GM19238 (cell line): Measurements from ENCODE around the gene TMEM129.

Experiments used
- DNase-seq: peaks from one replicate; pipeline ENCODE4 v3.0.0; 2011; ENCODE audit warnings: low spot score; ENCODE audit not compliant: insufficient read length

TMEM129 gene

DNA sequence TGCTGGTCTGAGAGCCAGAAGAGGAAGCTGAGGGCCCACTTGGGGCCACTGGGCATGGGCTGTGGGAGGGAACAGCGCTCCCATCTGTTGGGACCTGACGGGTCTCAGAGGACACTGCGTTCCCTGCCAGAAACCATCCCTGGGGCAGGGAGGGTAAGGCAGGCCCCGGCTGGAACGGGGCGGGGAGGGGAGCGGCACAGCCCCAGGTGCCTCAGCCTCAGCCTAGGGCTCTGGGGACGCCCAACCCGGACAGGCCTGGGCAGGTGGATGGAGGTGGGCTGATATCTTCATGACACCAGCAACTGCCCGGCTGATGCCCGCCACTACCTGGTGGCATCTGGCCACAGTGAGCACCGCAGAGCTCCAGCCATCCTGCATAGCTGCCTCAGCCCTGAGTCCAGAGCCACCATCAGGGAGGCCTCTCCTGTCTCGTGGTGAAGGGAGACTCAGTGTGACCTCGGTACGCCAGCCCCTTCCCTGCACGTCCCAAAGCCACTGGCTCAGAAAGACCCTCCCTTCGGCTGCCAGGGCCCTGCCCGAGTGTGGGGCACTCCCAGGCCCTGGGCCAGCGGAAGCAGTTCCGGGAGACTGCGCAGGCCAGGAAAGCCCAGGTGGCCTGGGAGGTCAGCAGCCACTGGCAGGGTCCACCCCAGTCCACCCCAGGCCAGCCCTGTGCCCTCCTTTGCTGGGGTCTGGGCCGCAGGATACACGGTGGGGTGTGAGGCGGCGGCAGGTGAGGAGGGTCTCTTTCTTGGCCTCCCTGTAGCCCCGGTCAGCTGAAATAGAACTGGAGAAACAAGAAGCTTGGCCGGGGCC is 37.4 kb upstream of the TMEM129 start:
- no peak for DNase-seq

DNA sequence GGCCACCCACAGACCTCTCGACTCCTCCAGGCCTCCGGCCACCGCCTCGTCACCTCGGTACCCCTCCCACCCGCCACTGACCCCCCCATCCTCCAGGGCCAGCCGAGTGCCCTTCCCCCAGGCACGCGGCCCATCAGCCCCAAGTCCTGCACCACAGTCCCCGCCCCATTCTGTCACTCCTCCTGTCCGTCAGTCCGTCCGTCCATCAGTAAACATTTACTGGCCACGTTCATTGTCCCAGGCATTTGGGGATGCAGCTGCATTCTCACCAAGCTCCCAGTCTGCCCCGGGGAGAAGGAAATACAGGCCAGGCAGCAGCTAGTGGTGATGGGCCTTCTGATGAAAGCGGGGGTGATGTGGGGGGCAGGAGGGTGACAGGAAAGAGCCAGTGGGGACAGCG is 36.7 kb upstream of the TMEM129 start:
- DNase-seq = no peak

DNA sequence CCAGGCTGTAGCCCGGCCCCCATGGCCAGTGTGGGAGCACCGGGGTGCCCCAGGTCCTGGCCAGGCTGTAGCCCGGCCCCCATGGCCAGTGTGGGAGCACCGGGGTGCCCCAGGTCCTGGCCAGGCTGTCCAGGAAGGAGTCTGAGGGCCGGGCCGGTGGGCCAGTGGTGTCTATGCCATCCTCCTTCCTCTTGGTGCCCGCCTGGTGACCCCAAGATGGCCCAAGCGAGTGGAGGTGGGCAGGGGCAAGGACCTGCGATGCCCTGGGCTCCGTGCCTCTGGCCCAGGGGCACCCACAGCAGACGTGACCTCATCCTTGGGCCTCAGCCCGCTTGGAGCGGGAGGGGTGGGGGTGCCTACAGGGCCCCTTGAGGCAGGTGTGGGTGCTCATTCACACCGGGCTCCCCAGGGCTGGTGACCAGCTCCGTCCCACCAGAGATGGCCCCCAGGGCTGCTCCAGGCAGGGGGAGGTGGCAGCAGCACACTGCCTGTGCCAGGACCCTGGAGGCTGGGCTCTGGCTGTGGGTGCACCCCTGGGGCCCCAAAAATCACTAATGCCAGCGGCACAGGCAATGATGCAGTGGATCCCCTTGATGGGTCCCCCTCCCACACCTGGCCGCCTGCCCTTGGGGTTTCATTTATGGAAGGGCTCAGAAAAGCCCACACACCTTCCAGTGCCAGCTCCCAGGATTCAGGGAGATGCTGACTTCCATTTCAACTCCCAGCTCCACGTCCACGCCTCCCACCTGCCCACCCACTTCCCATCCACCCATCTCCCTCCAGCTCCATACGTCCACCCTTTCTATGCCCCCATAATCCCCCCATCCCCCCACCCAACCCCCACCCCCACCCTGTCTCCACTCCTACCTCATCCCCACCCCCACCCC is 36.0 kb upstream of the TMEM129 start:
- no peak for DNase-seq

DNA sequence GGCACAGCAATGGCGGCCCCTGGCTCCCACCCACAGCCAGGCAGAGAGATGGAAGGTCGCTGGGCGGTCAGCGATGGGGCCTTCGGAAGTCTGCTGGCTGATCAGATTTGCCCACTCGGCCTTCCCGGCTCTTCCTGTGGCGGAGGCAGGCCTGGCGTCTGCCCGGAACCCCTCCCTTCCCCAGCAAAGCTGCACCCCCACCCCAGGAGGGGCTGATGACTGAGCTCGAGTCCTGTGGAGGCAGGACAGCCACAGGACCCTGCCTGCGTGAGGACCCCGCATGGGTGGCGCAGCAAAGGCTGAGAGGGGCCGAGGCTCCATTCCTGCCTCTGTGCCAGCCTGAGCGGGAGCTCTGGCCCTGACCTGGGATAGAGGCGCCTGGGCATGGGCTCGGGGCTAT is 35.0 kb upstream of the TMEM129 start:
- no peak for DNase-seq

DNA sequence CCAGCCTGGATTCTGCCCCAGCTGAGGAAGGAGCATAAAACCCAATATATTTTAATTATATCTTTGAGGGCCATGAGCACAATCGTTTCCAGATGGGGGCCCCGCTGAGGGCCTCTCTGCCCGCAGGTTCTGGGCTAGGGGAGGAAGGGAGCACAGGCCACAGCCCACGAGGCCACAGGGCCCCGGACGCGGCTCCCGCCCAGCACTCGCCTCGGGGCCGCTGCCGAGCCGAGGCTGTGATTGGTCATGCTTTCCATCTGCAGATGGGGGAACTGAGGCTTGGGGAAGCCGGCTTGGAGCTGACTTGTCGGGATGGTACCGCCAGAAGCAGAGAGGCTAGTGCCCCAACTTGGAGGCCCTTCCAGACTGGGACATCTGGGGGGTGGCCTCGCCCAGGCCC is 34.2 kb upstream of the TMEM129 start:
- DNase-seq = no peak

DNA sequence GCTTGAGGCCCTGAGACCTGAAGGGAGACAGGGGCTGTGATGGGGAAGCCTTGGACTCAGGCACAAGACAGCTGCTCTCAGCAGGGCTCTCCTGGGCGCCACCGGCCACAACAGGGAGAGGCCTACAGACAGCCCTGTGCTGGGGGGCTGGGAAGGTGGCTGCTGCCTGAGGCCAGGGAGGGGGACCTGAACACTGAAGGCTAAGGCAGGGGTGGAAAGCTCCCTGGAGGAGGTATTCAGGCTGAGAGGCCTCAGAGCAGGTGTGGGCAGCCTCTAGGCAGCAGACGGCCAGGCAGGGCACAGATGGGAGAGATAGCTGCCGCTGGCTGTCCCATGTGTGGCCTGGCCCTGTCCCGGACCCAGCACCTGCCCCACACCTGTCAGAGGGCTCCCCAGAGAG is 33.2 kb upstream of the TMEM129 start:
- DNase-seq = no peak

DNA sequence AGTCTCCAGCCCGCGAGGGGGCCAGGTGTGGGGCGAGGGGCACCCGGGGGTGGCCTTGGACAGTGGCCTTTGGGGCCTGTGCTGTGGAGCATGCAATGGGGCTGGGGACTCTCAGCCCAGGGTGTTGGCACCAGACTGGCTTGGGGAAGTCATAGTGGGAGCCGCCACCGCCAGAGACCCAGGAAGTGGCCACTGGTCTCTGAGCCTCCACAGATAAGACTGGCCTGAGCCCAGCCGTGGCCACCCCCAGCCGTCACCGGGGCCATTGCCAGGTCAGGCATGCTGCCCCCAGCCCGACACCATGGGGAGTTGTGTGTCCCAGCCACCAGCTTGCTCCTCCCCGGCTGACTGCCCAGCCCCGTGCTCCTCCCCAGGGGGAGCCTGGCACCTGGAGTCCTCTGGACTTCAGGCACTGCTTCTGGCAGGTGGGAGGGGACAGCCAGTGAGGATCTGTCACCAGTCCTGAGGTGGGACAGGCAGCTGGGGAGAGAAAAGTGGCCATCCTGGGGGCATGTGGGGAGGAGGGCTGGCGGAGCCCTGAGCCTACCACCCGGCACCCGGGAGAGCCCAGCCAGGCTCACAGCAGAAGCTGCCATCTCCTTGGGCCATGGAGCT is 32.7 kb upstream of the TMEM129 start:
- no peak for DNase-seq

DNA sequence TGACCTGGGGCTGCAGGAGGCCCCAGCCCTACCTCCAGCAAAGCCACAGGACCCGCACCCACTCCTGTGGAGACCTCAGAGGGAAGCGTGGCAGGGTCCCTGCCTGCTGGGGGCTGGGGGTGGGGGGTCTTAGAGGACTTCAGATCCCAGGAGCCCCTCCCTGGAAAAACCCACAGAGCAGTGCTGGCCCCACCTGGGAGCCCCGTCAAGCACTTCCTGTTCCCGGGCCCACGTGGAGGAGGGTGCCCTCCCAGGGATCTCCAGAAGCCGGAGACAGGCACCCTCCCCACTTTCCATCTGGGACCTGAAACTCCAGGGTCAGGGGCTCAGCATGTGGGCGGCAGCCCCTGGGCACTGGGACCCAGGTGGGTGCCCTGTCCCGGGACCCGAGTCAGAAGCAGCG is 32.2 kb upstream of the TMEM129 start:
- DNase-seq = no peak

DNA sequence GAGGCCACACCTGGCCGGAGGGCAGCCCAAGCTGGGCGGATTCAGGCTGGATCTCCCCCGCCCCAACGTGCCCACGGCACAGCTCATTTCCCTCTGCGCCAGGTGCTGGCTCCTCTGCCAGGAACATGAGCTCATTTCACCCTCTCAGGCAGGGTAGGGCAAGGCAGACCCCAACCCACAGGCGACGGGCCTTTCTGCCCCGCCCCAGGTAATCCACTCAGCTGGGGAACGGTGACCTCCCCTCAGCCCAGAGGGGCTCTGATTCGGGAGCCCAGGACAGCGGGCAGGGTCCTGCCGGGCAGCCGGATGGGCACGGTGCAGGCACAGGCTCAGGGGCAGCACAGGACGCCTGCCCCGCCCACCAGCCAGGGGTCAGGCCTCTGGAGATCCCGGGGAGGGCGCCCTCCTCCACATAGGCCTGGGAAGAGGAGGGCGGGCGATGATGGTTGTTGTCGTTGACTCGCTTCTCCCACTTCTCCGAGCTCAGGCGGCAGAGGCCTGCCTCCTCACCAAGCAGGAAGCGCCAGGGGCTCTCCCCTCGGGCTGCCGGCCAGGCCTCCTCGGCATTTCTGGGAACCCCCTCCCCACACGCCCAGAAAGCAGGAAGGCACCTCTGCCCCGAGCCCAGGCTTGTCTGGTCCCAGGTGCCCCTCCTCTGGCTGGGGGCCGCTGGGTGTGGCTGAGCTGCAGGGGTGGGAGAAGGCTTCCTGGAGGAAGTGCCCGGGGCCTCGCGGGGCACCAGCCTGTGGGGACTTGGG is 31.3 kb upstream of the TMEM129 start:
- DNase-seq = no peak

DNA sequence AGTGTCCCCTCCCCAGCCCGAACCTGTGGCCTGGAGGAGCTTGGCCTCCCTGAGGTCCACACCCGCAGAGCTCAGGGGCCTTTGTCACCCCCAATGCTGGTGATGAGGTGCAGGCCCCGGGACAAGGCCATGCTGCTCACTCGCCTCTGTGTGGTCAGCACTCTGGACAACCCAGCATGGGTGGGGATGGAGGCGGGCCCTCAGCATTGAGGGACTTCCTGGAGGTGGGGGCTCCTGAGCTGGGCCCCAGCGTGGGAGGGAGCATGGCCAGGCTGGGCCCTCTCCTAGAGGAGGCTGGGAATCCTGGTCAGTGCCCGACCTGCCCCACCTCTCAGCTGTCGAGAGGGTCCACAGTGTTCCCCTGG is 30.8 kb upstream of the TMEM129 start:
- no peak for DNase-seq

DNA sequence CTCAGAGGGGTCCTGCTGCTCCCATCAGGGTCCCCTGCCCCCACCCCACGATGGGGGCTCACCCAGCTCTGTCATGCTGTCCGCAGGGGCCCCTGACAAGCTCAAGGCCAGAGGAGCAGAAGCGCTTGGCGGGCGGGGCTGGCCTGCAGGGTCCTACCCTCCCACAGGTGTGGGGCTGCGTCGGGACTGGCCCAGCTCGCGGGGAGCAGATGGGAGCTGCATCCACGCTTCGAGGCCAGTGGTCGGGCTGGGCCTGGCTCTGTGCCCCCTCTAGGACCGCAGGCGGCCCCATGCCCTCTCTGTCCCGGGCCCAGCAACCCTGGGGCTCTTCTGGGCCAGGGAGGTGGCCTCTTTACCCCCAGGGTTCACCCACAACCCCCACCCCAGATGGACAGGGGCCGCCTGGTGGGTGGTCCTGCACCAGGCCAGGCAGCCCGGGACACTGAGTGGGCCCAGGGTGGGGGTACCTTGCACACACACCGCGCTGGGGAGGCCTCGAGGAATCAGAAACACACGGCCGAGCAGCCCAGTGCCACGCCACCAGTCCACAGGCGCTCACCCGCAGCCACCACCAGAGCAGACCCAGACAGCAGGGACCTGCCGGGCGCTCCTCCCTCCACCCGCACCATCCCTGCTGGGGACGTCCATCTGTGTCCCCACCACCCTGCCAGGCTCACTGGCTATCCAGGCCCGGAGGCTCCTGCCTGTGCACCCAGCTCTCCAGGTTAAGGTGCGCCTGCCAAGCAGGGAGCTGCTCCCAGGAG is 30.2 kb upstream of the TMEM129 start:
- DNase-seq = no peak

DNA sequence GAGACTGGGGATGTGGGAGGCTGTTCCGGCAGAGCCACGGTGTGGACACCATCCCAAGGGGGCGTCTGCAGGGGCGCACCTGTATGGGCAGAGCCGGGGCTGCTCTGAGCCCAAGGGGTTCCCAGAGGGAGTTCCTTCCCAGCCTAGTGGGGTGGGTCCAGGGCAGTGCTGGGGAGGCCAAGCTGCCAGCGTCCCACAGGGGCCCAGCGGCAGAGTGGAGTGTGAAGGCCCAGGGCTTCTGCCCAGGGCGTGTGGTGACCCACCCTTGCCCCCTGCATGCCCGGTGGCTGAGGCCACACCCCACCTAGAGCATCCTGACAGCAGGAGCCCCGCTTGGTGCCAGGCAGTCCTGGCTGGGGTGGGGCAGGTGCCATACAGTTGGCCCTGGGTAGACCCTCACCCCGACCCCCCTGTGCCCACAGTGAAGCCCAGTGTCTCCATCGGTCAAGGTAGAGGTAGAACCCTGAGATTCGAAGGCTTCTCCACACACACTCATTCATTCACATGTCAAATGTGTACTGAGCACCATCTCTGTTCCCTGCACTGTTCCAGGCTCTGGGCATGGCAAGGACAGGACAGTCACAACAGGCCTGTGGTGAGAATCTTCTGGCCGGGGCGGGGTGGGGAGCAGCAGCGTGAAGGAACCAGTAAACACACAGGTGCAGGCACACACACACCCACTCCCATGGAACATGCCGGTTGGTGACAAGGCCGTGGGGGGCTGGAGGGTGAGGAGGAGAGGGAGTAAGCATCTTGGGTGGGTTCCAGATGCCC is 29.4 kb upstream of the TMEM129 start:
- no peak for DNase-seq

DNA sequence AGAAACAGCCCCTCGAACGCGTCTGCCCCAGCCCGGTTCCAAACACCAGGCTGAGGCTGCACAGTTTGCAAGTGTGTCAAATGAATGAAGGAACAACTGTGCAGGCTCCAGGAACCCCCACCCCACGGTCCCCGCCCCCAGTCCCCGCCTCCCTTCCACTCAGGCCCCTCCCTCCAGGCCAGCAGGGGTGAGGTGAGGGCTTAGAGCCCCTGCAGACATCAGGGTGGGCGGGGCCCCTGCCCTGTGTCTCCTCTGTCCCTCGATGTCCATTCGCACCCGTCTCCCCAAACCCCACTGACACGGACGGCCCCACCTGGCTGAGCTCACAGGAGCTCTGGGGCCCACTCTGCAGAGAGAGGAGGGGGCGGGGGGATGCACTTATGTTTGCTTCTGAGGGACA is 28.7 kb upstream of the TMEM129 start:
- DNase-seq = no peak

DNA sequence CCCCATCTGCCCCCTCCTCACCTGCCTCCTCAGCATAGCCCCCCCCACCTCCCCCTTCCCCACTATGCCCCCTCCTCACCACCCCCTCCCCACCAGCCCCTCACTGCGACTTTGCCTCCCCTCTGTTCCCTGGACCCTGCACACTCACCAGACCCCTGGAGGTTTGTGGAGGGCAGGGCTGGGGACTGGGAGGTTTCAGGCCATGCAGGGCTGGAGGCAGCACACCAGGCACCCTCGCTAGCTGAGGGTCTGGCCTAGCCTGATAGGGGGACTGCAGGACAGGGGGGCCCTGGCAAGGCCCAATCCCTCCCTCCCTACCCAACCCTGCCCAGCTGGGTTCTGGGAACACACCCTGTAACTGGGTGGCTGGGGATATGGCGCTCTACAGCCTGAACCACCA is 28.2 kb upstream of the TMEM129 start:
- DNase-seq = no peak

DNA sequence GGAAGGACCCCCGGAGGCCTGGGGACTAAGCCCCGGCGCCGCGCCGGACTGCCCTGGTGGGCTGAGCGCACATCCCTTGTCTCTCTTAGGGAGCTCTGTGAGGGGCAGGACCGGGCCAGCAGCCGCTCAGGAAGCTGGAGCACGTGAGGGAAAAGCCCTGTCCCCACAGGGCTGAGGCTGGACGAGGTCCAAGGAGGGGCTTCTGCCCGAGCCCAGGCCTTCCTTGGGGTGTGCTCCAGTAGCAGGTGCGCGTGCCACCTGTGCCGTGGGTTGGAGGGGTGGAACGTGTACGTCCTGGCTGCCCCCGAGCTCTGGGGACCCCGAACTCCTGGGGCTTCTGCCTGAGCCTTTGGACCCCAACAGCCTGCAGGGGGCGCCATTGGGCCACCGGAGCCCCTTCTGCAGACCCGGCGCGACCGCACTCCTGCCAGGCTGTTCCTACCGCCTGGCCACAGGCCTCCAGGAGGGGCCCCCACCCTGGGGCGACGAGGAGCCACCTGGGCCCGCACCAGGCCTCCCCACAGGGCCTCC is 27.4 kb upstream of the TMEM129 start:
- peak; percentile 96 for DNase-seq

DNA sequence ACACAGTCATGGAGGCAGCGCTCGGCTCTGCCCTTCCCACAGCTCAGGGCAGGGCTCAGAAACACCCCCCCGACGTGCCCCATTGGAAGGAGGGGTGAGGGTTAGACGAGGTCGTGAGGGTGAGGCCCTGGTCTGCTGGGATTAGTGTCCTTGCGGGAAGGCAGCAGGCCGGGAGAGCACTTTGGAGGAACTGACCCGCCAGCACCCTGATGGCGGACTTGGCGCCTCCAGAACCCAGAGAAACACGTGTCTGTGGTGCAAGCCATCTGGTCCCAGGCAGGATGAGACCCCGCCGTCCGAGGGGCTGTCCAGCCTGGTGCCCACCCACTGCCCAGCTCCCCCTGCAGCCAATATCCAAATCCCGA is 26.5 kb upstream of the TMEM129 start:
- DNase-seq = no peak

DNA sequence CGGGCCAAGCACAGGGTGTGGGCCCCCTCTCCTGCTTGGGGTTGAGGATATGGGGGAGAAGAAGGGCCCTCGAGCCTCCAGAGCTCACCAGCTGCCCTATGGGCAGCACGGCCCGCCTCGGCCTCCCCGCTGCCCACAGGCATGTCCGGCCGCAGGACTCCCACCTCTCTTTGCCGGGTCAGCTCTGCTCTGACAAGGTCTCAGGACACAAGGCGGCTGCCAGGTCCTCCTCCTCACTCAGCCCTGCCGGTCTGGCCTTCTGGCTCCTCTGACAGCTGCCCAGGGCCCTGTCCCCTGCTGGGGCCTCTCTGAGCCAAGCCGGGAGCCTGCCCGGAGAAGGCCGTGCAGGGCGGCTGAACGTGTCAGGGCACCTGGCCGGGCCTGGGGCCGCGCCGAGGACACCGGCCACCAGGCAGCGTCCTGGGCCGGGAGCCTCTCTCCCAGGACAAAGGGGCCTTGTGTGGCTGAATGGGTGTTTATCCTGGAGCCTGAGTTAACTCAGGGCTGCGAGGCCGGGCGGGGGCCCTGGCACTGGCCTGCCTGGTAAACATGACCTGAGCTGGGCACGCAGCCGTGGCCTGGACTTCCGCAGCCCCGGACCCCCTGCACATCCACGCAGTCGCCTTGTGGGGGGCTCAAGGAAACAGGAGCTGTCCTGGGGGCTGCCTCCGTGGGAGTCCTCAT is 25.9 kb upstream of the TMEM129 start:
- DNase-seq = no peak

DNA sequence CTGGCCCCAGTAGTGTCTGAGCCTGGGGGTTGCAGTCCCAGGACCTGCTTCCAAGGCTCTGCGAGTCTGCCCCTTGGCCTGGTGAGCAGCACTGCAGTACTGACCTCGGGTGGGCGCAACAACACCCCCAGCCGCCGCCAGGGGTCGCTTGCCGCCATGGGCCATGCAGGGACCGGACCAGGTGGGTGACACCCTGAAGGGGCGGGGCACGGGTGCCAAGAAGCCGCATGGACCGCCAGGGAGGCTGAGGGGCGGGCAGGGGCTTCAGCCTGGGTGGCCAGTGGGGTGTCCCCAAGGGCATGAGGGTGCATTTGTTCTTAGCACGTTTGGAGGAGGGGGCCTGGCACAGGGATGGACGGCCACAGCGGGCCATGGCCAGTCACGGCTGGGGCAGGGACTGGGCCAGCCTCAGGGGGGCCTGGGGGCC is 25.2 kb upstream of the TMEM129 start:
- DNase-seq = peak; percentile 81

DNA sequence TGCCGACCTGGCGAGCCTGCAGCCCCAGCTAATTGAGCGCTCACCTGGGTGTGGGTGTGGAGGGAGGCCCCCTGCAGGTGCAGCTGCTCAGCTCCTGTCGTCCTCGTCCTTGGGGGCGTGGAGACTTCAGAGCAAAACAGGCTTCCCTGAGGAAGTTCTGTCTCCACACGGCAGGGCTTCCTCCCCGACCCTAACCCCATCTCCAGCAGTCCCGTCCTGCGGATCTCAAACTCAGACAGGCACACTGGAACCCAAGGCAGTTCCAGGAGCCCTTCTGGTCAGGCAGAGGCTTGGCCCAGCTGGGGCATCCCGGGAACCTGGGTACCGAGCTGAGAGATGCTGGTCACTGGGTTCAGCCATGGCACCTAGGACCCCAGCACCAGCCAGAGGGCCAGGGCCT is 24.6 kb upstream of the TMEM129 start:
- no peak for DNase-seq
